GM18498 (cell line): ENCODE data around the gene KIF23.
"Not testable (repeated sequence)": the region's sequence is repeated elsewhere in the genome, so short reads cannot be mapped to it uniquely, and the experiment has no call there.

ENCODE experiments used
- ATAC-seq: cut with Tn5 transposase; IDR thresholded peaks from one replicate; pipeline ENCODE4 v1.9.1; 2021; ENCODE audit warnings: mild to moderate bottlenecking, moderate library complexity; ENCODE audit not compliant: unreplicated experiment

Gene KIF23

DNA sequence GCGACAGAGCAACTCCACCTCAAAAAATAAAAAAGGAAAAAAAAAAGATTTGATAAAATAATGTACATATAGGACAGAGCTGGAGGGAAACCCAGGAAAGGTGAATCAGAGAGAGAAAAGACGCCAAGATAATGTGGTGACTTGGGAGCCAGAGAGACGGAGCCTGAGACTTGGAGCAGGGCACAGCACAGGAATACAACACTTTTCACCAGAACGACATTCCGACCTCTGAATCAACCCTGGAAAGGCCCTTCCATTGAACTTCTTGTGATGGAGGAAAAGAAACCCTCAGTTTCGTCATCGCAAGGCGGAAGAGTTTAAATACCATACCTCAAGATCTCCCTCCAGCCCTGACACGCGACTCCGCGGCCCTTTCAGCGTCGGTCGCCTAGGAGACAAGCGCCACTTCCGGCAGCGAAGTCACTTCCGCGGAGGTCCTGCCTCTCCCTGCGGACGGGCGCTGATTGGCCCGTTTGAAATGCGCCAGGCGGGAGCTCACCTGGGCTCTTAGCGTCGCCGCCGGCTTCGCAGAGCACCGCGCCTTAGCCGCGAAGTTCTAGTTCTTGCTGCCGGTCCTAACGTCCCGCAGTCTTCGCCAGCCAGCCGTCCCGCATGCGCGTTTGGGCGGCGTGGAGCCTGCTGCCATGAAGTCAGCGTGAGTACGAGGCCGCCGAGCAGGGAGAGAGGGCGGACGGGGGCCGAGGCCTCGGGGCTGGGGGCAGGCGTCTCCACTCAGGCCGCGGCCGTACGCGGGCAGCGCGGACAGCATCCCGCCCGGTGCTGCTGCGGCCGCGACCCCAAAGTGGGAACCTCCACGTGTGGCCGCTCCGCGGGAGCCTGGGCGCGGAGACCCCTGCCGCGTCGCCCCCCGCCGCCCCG lies at the start of gene KIF23:
Gene KIF23 (plus strand): TSS at position 528 of the 879 bp plus-strand sequence. CDS start 117 bp downstream, at position 645.
- peak; percentile 93 for ATAC-seq

DNA sequence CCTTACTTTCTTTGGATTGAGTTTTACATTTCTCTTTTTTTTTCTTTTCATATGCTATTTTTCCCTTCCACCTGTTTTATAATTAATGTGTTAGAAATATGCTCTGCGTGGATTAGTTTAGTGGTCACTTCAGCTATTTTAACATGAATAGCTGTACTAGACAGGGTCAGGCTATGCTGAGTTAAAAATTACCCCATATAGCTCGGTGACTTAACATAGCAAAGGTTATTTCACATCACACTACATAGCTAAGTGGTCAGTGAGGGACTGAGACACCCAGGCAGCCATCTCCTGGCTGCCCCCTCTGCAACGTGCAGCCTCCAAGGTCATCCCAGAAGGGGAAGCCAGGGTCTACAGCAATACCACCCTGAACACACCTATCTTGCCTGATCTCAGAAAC lies 46.9 kb upstream of the KIF23 start:
- ATAC-seq = no peak

DNA sequence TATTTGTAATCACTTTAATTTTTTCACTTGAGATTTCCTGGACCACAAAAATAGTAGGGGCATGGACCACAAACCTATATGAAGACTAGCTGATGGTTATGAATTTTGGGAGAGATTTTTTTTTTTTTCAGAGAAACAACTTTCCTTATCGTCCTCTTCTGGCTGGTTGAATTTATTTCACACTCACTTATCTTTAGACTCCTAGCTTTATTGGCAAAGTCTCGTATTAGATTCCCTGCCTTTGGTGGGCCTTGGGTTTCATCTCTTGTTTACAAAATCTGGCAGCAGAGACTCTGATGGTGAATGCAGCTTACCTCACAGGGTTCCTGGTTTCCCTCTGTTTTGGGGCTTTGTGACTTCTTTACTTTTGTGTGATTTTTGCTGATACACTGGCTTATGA lies 44.5 kb upstream of the KIF23 start:
- ATAC-seq = no peak

GRCh38 chr15:69373406-69373805 lies 40.7 kb upstream of the KIF23 start:
- ATAC-seq = no peak

DNA sequence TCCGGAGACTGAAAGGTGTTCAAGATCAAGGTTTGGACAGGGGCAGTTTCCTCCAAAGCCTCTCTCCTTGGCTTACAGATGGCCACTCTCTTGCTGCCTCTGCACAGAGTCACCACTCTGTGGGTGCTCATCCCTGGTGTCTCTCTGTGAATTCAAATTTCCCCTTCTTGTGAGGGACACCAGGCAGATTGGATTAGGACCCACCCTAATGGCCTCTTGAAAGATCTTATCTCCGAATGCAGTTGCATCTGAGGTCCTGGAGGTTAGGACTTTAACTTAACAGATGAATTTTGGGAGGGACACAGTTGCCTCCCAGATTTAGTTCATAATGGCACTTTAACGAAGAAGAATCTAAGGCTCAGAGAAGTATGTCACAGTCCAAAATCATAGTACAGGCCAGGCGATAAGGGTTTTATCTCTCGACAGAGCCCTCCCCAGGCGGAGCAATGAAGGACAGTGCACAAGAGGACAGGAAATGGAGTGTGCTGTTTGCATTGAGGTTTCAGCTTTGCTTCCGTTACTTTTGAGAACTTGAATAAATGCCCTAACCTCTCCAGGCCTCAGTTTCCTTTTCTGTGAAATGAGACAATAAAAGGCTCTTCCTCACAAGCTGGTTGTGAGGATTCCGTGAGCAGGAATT lies 38.9 kb upstream of the KIF23 start:
- no peak for ATAC-seq

- ATAC-seq = no peak
Observed at GRCh38 chr15:69377216-69377970, 36.8 kb upstream of the KIF23 start.

DNA sequence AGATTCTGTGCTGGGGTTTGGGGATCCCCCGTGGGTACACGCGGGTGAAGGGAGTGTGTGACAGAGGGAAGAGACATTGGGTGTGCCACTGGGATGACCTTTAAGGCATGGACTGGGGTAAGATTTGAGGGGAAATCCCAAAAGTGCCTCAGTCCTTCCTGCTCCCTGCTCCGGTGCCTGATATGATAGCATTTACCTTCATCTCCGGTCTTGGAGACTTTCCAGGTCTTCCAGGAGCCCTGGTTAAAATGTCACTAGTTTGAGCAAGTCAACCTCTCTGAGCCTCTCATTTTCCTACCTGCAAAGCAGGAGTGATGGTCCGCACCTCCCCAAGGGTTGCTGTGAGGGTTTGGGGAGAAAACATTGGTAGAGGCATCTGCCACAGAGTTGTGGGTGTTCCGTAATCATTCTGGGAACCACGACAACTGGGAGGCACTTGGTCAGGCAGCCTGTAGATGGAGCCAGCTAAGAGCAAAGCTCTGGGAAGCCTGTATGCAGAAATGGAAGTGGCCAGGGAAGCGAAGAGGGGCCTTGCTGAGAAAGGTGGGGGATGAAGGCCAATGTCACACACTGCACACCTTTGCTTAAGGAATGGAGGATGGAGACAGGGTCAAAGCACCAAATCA lies 33.9 kb upstream of the KIF23 start:
- no peak for ATAC-seq

- no peak for ATAC-seq
Observed at GRCh38 chr15:69380726-69381105, 33.4 kb upstream of the KIF23 start.

- ATAC-seq = not testable (repeated sequence)
Observed at GRCh38 chr15:69382176-69382575, 32.0 kb upstream of the KIF23 start.

GRCh38 chr15:69384066-69384465 lies 30.1 kb upstream of the KIF23 start:
- ATAC-seq = not testable (repeated sequence)

DNA sequence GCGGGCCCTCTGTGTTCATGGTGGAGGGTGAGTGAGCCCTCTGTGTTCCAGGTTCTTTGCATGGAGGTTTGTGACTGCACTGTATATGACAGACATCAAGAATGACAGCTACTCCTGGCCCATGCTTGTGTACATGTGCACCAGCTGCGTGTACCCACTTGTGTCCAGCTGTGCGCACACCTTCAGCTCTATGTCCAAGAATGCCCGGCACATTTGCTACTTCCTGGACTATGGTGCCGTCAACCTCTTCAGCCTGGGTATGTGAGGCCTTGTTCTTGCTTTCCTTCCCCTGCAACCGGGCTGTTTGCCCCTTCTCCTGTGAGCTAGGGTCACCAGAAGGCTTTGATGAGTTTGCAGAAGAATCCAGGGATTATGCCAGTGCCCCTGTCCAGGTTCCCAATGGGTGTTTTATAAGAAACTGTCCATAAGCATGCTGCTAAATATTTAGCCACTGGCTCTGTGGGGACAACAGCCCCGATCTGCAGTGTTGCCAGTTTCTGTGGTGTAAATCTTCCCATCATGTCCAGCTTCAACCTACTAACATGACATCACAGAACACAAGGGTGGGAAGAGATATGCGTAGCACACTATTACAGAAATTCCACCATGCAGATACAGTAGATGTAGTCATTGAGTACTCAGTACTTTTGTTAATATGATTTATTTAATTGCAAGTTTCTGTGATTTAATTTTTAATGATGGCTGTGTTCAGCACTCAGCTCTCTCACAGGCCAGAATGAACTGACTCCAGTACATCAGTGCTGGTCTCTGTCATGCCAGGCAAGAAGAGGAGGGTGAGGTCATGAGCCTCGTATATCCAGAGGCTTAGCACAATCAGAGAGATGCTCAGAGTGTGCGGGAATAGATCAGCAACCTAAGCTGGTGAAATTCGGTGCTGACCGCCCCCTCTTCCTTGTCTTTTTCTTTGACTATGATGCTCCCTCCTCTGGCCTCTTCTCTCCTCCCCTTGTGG lies 29.2 kb upstream of the KIF23 start:
- ATAC-seq = no peak

DNA sequence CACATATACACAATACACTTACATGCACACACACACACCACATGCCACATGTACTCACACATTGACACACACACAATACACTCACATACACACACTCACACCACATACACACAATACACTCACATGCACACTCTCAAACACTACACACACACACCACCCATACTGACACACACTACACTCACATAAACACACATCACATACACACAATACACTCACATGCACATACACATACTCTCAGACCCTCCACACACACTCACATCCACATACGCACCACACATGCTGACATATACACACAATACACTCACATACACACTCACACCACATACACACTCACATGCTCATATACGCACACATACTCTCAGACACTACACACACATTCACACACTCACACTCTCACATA lies 28.3 kb upstream of the KIF23 start:
- ATAC-seq = no peak

DNA sequence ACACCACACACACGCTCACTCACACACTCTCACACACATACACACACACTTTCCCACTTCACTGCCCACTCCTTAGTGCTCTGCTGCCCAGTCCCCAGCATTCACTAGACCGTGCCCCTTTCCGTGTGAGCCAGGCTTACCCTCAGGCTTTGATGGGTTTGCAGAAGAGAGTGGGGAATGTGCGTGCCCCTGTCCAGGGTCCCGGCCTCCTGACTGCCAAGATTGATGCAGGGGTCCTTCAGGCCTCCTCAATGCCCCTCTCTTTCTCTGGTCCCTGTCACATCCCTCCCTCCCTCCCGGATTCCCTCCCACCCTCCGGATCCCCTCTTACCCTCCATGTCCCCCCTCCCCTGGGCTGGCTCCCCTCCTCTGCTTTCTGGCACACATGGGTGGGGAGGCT lies 27.9 kb upstream of the KIF23 start:
- ATAC-seq = no peak

DNA sequence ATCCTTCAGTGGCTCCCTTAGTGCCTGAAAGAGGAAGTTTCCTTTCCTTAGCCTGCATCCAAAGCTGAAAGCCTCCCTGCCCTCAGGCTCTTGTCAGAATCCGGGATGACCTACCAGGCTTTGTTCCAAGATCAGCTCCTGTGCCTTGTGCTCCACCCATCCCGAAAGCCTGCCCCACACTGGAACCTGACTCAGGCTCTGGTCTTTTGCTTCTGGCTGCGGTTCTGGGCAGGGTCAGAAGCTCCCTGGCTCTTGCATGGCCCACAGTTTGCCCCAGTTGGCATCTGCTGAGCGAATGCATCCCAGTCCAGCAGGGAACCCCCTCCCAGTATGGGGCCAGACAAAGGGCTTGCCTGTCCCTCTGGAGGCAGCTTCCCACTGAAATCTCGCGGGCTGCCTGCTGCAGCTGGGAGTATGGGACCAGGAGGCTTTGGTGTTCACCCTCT lies 25.9 kb upstream of the KIF23 start:
- ATAC-seq = no peak

- ATAC-seq = no peak
Observed at GRCh38 chr15:69389426-69389825, 24.7 kb upstream of the KIF23 start.

- ATAC-seq = no peak
Observed at GRCh38 chr15:69390575-69390974, 23.6 kb upstream of the KIF23 start.

- ATAC-seq = no peak
Observed at GRCh38 chr15:69391046-69391757, 22.9 kb upstream of the KIF23 start.

- ATAC-seq = no peak
Observed at GRCh38 chr15:69392352-69392751, 21.8 kb upstream of the KIF23 start.

- ATAC-seq = no peak
Observed at GRCh38 chr15:69393831-69394491, 20.2 kb upstream of the KIF23 start.
